ENCODE data around the gene STPG4. TPM values are rescaled to one million over a fixed set of nuclear protein-coding genes. Genes with fewer than 3 reads are reported as not detected.

Gene STPG4
- total RNA-seq, 1 experiment from 2014 or later, result 0.13 TPM

DNA sequence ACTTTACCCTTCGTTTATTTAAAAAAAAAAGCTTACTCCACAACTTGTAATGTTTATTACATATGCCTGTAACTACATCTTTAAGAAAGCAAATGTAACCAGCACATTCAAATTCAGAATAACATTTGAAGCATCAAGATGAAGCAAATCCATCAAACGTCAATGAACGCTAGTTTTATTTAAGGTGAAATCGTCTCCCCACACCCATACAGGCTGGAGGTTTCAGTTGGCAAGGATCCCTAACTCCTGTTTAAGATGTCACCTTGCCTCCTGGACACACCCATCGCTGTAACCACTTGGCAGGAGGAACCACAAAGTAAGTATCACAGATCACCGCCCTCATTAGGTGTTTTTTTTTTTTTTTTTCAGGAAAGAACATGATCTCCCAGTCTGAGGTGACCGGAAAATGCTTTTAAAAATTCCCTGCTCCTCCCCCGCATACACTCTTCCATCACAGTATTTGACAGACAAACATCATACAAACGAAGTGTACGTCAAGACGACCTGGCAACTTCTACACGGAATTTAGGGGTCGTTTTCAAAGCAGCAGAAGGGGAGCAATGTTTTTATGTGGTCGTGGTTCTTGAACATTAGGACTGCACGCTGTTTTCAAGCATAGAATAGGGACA, 19.7 kb upstream of the STPG4 start:
- Mint-ChIP-seq H3K27me3 (ENCODE audit: low read depth) (peaks cover 2% of the 10 kb centered on the region), H3K9me3 (peaks cover 4 to 7% of the 10 kb centered on the region in 2 experiments; a peak in 4 of 5 replicates), H3K4me1 (peaks cover 64 to 67% of the 10 kb centered on the region in 2 experiments), H3K36me3 (ENCODE audit: insufficient read depth in 1 of 3, low read depth in 3 of 3) (peaks cover 11 to 28% (median 25%) of the 10 kb centered on the region in 3 experiments), H3K4me3 (peak overlapping the region; percentile 90 to 100), H3K27ac (peak overlapping the region; percentile 40 to 95 (median 91); a peak in 5 of 7 replicates)
- Histone ChIP-seq H3K18ac (ENCODE audit: insufficient read length, low read depth, low read length) (no peak overlapping the region), H3K14ac (ENCODE audit: insufficient read depth, low read length) (no peak overlapping the region), H3K27me3 (ENCODE audit: insufficient read depth, low read length) (no peaks in the 10 kb centered on the region), H3K27ac (ENCODE audit: insufficient read length, low read depth, low read length) (no peak overlapping the region), H4K5ac (ENCODE audit: insufficient read length, low read depth, low read length) (no peak overlapping the region), H2BK5ac (ENCODE audit: insufficient read length, low read length) (no peak overlapping the region), H2BK15ac (ENCODE audit: low read depth, low read length) (no peak overlapping the region), H3K79me2 (ENCODE audit: insufficient read depth, low read length) (peaks cover 46% of the 10 kb centered on the region), H2BK20ac (ENCODE audit: low read depth, low read length, poor library complexity, severe bottlenecking) (no peak overlapping the region), H3K79me1 (ENCODE audit: insufficient read depth, low read depth, low read length, poor library complexity, severe bottlenecking) (no peaks in the 10 kb centered on the region), H2BK12ac (ENCODE audit: insufficient read length, low read depth, low read length) (no peak overlapping the region), H3K23me2 (ENCODE audit: insufficient read length, low read depth, low read length, poor library complexity, severe bottlenecking) (peaks cover 13% of the 10 kb centered on the region), H2AK5ac (ENCODE audit: insufficient read length, low read length) (no peak overlapping the region), H2AFZ (ENCODE audit: low read length) (no peak overlapping the region), H2BK120ac (ENCODE audit: low read depth, low read length, poor library complexity, severe bottlenecking) (no peak overlapping the region), H3K23ac (ENCODE audit: insufficient read length, low read depth, low read length) (no peak overlapping the region), H3K4me2 (ENCODE audit: insufficient read depth, insufficient read length, low read length) (peak overlapping the region; percentile 98), H3K56ac (ENCODE audit: insufficient read length, low read depth, low read length) (no peak overlapping the region), H4K91ac (ENCODE audit: insufficient read length, low read depth, low read length) (no peak overlapping the region), H4K8ac (replicated peaks; ENCODE audit: insufficient read length, low read depth, low read length) (no peak overlapping the region), H3T11ph (ENCODE audit: low read length) (no peak overlapping the region), H3K9ac (ENCODE audit: extremely low read depth, insufficient read length, low read length) (peak overlapping the region; percentile 82), H3K9me3 (ENCODE audit: control insufficient read depth, low read depth, low read length) (no peaks in the 10 kb centered on the region), H3K4ac (ENCODE audit: low read depth, low read length) (no peak overlapping the region), H4K20me1 (ENCODE audit: control insufficient read depth, insufficient read depth, insufficient read length) (no peaks in the 10 kb centered on the region), H3K4me1 (ENCODE audit: insufficient read depth, low read length) (peaks cover 16% of the 10 kb centered on the region; the same call in 1 of the 2 replicates)
- WGBS (ENCODE audit: extremely low coverage, insufficient read length, low lambda C conversion rate), result no CpG with 5 or more reads among the region's 15 CpGs
- TF ChIP-seq CTCF (conservative IDR thresholded peaks at IDR 0.05), result no peak
- no peak for DNase-seq
